ENCODE measurements around the gene DNM3. TPM values are rescaled to one million over a fixed set of nuclear protein-coding genes. Genes with fewer than 3 reads are reported as not detected.

The DNM3 gene
- total RNA-seq, 2 experiments from 2014 or later = 1.6 to 1.8 TPM

GRCh38 chr1:171883849-171884248 lies 42.6 kb downstream of the DNM3 start:
- ATAC-seq (ENCODE audit: poor library complexity) (no peak), DNase-seq (no peak)
- no peaks in the 10 kb centered on the region for H3K36me3 ChIP-seq (ENCODE audit: insufficient read depth, low read length)
- no peak overlapping the region for H3K27ac ChIP-seq (ENCODE audit: low read depth in 1 of 2, low read length in 2 of 2)
- Mint-ChIP-seq H3K27ac (no peak overlapping the region), H3K4me3 (no peak overlapping the region), H3K4me1 (ENCODE audit: low read depth) (peaks cover 9% of the 10 kb centered on the region), H3K27me3 (no peaks in the 10 kb centered on the region), H3K9me3 (no peaks in the 10 kb centered on the region), H3K36me3 (ENCODE audit: low read depth) (no peaks in the 10 kb centered on the region)
- H3K9me3 ChIP-seq (ENCODE audit: control insufficient read depth in 1 of 2, insufficient read depth in 1 of 2, low read length in 2 of 2) = no peaks in the 10 kb centered on the region
- no peaks in the 10 kb centered on the region for H3K27me3 ChIP-seq (ENCODE audit: control insufficient read depth in 1 of 2, insufficient read depth in 2 of 2, low read length in 2 of 2)
- no peak overlapping the region for H3K4me3 ChIP-seq (ENCODE audit: low read length)
- ChIA-PET POLR2A (no interaction called here), CTCF (no interaction called here)
- no peaks in the 10 kb centered on the region for H3K4me1 ChIP-seq (ENCODE audit: insufficient read depth, low read length)
- intact Hi-C loops (cut with DNase I, micrococcal nuclease) = no loop called here
- TF ChIP-seq, protein P1, sequence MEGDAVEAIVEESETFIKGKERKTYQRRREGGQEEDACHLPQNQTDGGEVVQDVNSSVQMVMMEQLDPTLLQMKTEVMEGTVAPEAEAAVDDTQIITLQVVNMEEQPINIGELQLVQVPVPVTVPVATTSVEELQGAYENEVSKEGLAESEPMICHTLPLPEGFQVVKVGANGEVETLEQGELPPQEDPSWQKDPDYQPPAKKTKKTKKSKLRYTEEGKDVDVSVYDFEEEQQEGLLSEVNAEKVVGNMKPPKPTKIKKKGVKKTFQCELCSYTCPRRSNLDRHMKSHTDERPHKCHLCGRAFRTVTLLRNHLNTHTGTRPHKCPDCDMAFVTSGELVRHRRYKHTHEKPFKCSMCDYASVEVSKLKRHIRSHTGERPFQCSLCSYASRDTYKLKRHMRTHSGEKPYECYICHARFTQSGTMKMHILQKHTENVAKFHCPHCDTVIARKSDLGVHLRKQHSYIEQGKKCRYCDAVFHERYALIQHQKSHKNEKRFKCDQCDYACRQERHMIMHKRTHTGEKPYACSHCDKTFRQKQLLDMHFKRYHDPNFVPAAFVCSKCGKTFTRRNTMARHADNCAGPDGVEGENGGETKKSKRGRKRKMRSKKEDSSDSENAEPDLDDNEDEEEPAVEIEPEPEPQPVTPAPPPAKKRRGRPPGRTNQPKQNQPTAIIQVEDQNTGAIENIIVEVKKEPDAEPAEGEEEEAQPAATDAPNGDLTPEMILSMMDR (IDR thresholded peaks at IDR 0.05) = no peak

DNA sequence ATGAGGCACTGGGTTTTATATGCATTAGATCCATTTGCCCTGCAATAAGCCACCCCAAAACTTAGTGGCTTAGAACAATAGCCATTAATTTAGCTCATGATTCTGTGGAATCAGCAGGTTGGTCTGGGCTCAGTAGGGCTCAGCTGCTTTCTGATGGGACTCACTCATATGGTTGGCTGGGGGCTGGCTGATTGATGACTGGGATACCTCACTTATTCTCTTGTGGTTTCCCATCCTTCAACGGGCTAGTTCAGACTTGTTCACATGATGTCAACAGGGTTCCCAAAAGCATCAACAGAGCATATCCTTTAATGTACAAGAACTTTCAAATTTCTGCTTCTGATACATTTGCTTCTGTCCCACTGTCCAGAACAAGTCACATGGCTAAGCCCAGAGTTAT lies 43.2 kb downstream of the DNM3 start:
- TF ChIP-seq, protein P1 (IDR thresholded peaks at IDR 0.05) = no peak
- Histone ChIP-seq H3K27me3 (ENCODE audit: control insufficient read depth in 1 of 2, insufficient read depth in 2 of 2, low read length in 2 of 2) (no peaks in the 10 kb centered on the region), H3K4me1 (ENCODE audit: insufficient read depth, low read length) (no peaks in the 10 kb centered on the region), H3K27ac (ENCODE audit: low read depth in 1 of 2, low read length in 2 of 2) (no peak overlapping the region), H3K4me3 (ENCODE audit: low read length) (no peak overlapping the region), H3K9me3 (ENCODE audit: control insufficient read depth in 1 of 2, insufficient read depth in 1 of 2, low read length in 2 of 2) (no peaks in the 10 kb centered on the region), H3K36me3 (ENCODE audit: insufficient read depth, low read length) (no peaks in the 10 kb centered on the region)
- ATAC-seq (ENCODE audit: poor library complexity) (no peak), DNase-seq (no peak)
- H3K9me3 Mint-ChIP-seq = no peaks in the 10 kb centered on the region
- no peaks in the 10 kb centered on the region for H3K27me3 Mint-ChIP-seq
- peaks cover 9% of the 10 kb centered on the region for H3K4me1 Mint-ChIP-seq (ENCODE audit: low read depth)
- ChIA-PET CTCF (no interaction called here), POLR2A (no interaction called here)
- intact Hi-C loops (cut with DNase I, micrococcal nuclease) = no loop called here
- no peak overlapping the region for H3K27ac Mint-ChIP-seq
- H3K36me3 Mint-ChIP-seq (ENCODE audit: low read depth) = no peaks in the 10 kb centered on the region
- no peak overlapping the region for H3K4me3 Mint-ChIP-seq

- no peak overlapping the region for H3K27ac ChIP-seq (ENCODE audit: low read depth in 1 of 2, low read length in 2 of 2)
These were observed 48.8 kb downstream of the DNM3 start for GRCh38 chr1:171890131-171890530.

More at GRCh38 chr1:171890131-171890530, 48.8 kb downstream of the DNM3 start:
- no peaks in the 10 kb centered on the region for H3K27me3 Mint-ChIP-seq
- Histone ChIP-seq H3K9me3 (ENCODE audit: control insufficient read depth in 1 of 2, insufficient read depth in 1 of 2, low read length in 2 of 2) (no peaks in the 10 kb centered on the region), H3K4me1 (ENCODE audit: insufficient read depth, low read length) (no peaks in the 10 kb centered on the region), H3K27me3 (ENCODE audit: control insufficient read depth in 1 of 2, insufficient read depth in 2 of 2, low read length in 2 of 2) (no peaks in the 10 kb centered on the region), H3K4me3 (ENCODE audit: low read length) (no peak overlapping the region), H3K36me3 (ENCODE audit: insufficient read depth, low read length) (no peaks in the 10 kb centered on the region)
- TF ChIP-seq, protein P1 (IDR thresholded peaks at IDR 0.05) = no peak
- H3K36me3 Mint-ChIP-seq (ENCODE audit: low read depth) = no peaks in the 10 kb centered on the region
- DNase-seq (no peak), ATAC-seq (ENCODE audit: poor library complexity) (no peak)
- H3K4me1 Mint-ChIP-seq (ENCODE audit: low read depth) = no peaks in the 10 kb centered on the region
- ChIA-PET CTCF (no interaction called here), POLR2A (no interaction called here)
- H3K9me3 Mint-ChIP-seq = no peaks in the 10 kb centered on the region
- H3K4me3 Mint-ChIP-seq = no peak overlapping the region
- H3K27ac Mint-ChIP-seq = no peak overlapping the region
- intact Hi-C loops (cut with DNase I, micrococcal nuclease) = no loop called here

Measured in CD4-positive, alpha-beta T cell (primary cell).